DOHH2 (cell line): ENCODE measurements around the gene IRAG1.
"Not testable (repeated sequence)": the region's sequence is repeated elsewhere in the genome, so short reads cannot be mapped to it uniquely, and the experiment has no call there.

ENCODE experiments used
- CTCF ChIP-seq: fragments of 200-600 bp; sonication (generic); IDR thresholded peaks from one replicate; pipeline ENCODE4 v1.5.1; 2014; ENCODE audit warnings: antibody characterized with exemption, mild to moderate bottlenecking, low read depth, low read length; ENCODE audit not compliant: poor library complexity, severe bottlenecking
- EZH2phosphoT487 ChIP-seq: fragments of 200-600 bp; sonication (generic); IDR thresholded peaks from 2 replicates; pipeline ENCODE4 v1.6.1; 2017; ENCODE audit warnings: borderline replicate concordance, mild to moderate bottlenecking, antibody characterized with exemption, low read length, moderate library complexity, mixed read lengths

- TF ChIP-seq CTCF, EZH2phosphoT487: not testable (repeated sequence)
These were observed 13.3 kb downstream of the IRAG1 start for GRCh38 chr11:10680279-10680678.
